Keratinocyte (primary cell): ENCODE measurements around the gene CDK14. TPM values are rescaled to one million over a fixed set of nuclear protein-coding genes. Genes with fewer than 3 reads are reported as not detected.

Source experiments
- DNase-seq: peaks from one replicate; pipeline ENCODE4 v3.0.0-alpha.2; 2011; ENCODE audit warnings: low read depth, missing footprints, low spot score
- FAIRE-seq: peaks from 2 replicates; lab custom pipeline; 2011; peaks lifted over from hg19 to GRCh38; lab: Jason Lieb, UNC
- H2AFZ ChIP-seq: 2 replicates; pipeline ENCODE4 v1.6.0; 2012; ENCODE audit warnings: low read length, control low read depth, inconsistent platforms; ENCODE audit not compliant: control insufficient read depth
- H3K27ac ChIP-seq: 2 replicates; pipeline ENCODE4 v1.5.1; 2011; ENCODE audit warnings: low read length; ENCODE audit not compliant: control insufficient read depth, insufficient read depth
- H3K27me3 ChIP-seq: 3 replicates; pipeline ENCODE4 v1.6.0; 2011; ENCODE audit warnings: low read length; ENCODE audit not compliant: control insufficient read depth, insufficient read depth; ENCODE audit errors: extremely low read depth
- H3K36me3 ChIP-seq, 2 experiments: 2 replicates in 1 of 2; 3 replicates in 1 of 2; pipeline ENCODE4 v1.5.1; 2011; ENCODE audit warnings: low read length in 2 of 2, mild to moderate bottlenecking in 1 of 2; ENCODE audit not compliant: control insufficient read depth in 2 of 2, insufficient read depth in 2 of 2; ENCODE audit errors: extremely low read depth in 1 of 2
- H3K4me1 ChIP-seq: 3 replicates; pipeline ENCODE4 v1.5.1; 2011; ENCODE audit warnings: low read length; ENCODE audit not compliant: control insufficient read depth, insufficient read depth; ENCODE audit errors: extremely low read depth
- H3K4me2 ChIP-seq: 3 replicates; pipeline ENCODE4 v1.6.0; 2011; ENCODE audit warnings: low read depth, low read length; ENCODE audit not compliant: control insufficient read depth, insufficient read depth; ENCODE audit errors: extremely low read depth
- H3K4me3 ChIP-seq, 3 experiments: fragments of 200-600 bp in 1 of 3; sonication (generic) in 1 of 3; 2 replicates in 2 of 3; 3 replicates in 1 of 3; pipeline ENCODE4 v1.5.1; 2011 to 2016; ENCODE audit warnings: low read length in 3 of 3, mild to moderate bottlenecking in 3 of 3, control low read depth in 2 of 3, inconsistent platforms in 1 of 3, low read depth in 1 of 3, mixed read lengths in 1 of 3, mixed run types in 1 of 3, moderate library complexity in 1 of 3; ENCODE audit not compliant: control insufficient read depth in 2 of 3, insufficient read depth in 2 of 3; ENCODE audit errors: extremely low read depth in 1 of 3
- H3K79me2 ChIP-seq: 2 replicates; pipeline ENCODE4 v1.6.0; 2012; ENCODE audit warnings: low read length; ENCODE audit not compliant: control insufficient read depth, insufficient read depth
- H3K9ac ChIP-seq: 3 replicates; pipeline ENCODE4 v1.6.0; 2011; ENCODE audit warnings: low read length; ENCODE audit not compliant: control insufficient read depth, insufficient read depth; ENCODE audit errors: extremely low read depth
- H3K9me1 ChIP-seq: 3 replicates; pipeline ENCODE4 v1.6.0; 2011; ENCODE audit warnings: low read length; ENCODE audit not compliant: control insufficient read depth, insufficient read depth; ENCODE audit errors: extremely low read depth
- H3K9me3 ChIP-seq: 2 replicates; pipeline ENCODE4 v1.5.1; 2012; ENCODE audit warnings: low read depth, low read length; ENCODE audit not compliant: control insufficient read depth
- H4K20me1 ChIP-seq: 3 replicates; pipeline ENCODE4 v1.6.0; 2011; ENCODE audit warnings: low read length; ENCODE audit not compliant: control insufficient read depth, insufficient read depth; ENCODE audit errors: extremely low read depth
- EZH2 ChIP-seq: IDR thresholded peaks from one replicate; pipeline ENCODE4 v1.6.1; 2012; ENCODE audit warnings: inconsistent platforms, mild to moderate bottlenecking, low read length, moderate library complexity
- dilution Hi-C: fragments of 300-500 bp; cut with MboI; formaldehyde crosslinking; loops from one replicate; pipeline ENCODE4 v1.7.0; 2020; ENCODE audit warnings: low sequenced_read_pairs; ENCODE audit not compliant: extremely low pct_ligation_motif_present
- polyA plus RNA-seq, 5 experiments: library from polyadenylated mRNA; depleted of rRNA in 3 of 5; stranded (reverse) in 3 of 5; stranded (forward) in 1 of 5; unstranded in 1 of 5; fragments of >200 nt; gene quantifications; 1 replicate in 1 of 5; 2 replicates in 3 of 5; 3 replicates in 1 of 5; pipeline versions ENCODE4 v1.2.1 to v1.2.3, GENCODE V29; 2011 to 2012; ENCODE audit warnings: missing spikeins in 2 of 5, low read depth in 1 of 5, low replicate concordance in 1 of 5
- TF ChIP-seq, protein P1 (sequence below), 3 experiments: IDR thresholded peaks in 1 of 3; conservative IDR thresholded peaks in 1 of 3; optimal IDR thresholded peaks in 1 of 3; 2 replicates in 2 of 3; 3 replicates in 1 of 3; pipeline versions ENCODE3 to v1.5.1; 2011; ENCODE audit warnings: low read length in 3 of 3, mild to moderate bottlenecking in 3 of 3, moderate library complexity in 2 of 3, control low read depth in 1 of 3, inconsistent platforms in 1 of 3; ENCODE audit not compliant: insufficient read depth in 2 of 3; ENCODE audit errors: extremely low read depth in 1 of 3

CDK14 gene
- polyA plus RNA-seq, 1 donor (not counting 4 experiments of a cell fraction or from before 2014, with no cell fraction given) = 4.0 TPM

DNA sequence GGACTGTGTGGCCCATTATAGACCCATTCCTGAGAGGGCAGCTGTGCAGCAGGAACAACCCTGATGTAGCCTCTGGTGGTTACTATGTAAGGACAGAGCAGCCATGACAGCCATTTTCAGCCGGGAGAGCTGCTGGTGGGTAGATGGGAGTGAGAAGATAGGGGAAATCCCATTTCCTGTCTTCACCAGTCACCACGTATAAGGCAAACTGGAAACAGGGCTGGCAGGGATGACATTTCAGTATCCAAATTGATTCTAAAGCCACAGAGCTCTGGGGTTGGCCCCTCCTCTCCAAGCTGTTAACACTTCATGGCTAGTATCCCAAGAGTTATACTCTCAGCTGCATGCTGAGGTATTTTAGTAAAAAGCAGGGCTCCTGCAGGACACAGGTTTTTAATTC, 652.9 kb downstream of the CDK14 start:
- Histone ChIP-seq H3K4me3 (no peak overlapping the region), H2AFZ (peak overlapping the region; percentile 35), H3K36me3 (no peaks in the 10 kb centered on the region), H3K4me1 (peaks cover 15% of the 10 kb centered on the region), H3K27me3 (no peaks in the 10 kb centered on the region), H3K27ac (no peak overlapping the region), H3K9me3 (no peaks in the 10 kb centered on the region), H3K9me1 (no peaks in the 10 kb centered on the region), H3K9ac (no peak overlapping the region), H3K4me2 (peak overlapping the region; percentile 49), H4K20me1 (no peaks in the 10 kb centered on the region), H3K79me2 (no peaks in the 10 kb centered on the region)
- DNase-seq = no peak
- FAIRE-seq = peak; percentile 13
- dilution Hi-C loops = no loop called here
- TF ChIP-seq, protein P1, sequence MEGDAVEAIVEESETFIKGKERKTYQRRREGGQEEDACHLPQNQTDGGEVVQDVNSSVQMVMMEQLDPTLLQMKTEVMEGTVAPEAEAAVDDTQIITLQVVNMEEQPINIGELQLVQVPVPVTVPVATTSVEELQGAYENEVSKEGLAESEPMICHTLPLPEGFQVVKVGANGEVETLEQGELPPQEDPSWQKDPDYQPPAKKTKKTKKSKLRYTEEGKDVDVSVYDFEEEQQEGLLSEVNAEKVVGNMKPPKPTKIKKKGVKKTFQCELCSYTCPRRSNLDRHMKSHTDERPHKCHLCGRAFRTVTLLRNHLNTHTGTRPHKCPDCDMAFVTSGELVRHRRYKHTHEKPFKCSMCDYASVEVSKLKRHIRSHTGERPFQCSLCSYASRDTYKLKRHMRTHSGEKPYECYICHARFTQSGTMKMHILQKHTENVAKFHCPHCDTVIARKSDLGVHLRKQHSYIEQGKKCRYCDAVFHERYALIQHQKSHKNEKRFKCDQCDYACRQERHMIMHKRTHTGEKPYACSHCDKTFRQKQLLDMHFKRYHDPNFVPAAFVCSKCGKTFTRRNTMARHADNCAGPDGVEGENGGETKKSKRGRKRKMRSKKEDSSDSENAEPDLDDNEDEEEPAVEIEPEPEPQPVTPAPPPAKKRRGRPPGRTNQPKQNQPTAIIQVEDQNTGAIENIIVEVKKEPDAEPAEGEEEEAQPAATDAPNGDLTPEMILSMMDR (optimal IDR thresholded peaks at IDR 0.05 in 1 of 3, IDR thresholded peaks at IDR 0.05 in 1 of 3, conservative IDR thresholded peaks at IDR 0.05 in 1 of 3; ENCODE audit: extremely low read depth in 1 of 3, insufficient read depth in 2 of 3, low read length in 3 of 3) = no peak
- TF ChIP-seq EZH2 = no peak

DNA sequence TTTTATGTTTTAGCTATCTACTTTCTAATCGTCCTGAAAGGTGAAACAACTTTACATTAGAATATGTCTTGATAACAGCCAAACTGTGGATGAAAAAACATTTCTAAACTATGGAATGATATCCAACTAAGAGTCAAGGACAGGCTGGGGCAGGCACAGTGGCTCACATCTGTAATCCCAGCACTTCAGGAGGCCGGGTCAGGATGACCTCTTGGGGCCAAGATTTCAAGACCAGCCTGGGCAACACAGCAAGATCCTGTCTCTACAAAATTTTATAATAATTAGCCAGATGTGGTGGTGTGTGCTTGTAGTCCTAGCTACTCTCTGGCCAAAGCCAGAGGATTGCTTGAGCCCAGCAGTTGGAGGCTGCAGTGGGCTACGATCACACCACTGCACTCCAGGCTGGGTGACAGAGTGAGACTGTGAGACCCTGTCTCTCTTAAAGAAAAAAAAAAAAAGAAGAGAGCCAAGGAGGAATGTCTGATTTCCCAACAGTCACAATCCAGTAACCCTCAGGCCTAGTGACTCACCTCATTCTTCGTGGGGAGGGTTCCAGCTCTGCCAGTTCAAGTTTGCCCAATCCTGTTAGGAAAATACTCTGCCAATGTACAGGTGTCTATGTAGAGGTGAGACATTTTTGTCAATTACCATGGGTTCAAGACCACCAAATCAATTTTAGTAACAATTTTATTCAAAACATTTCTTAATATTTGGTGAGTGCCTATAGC, 653.5 kb downstream of the CDK14 start:
- no peaks in the 10 kb centered on the region for H4K20me1 ChIP-seq
- peak; percentile 75 for FAIRE-seq
- dilution Hi-C loops = no loop called here
- no peak overlapping the region for H3K9ac ChIP-seq
- TF ChIP-seq, protein P1 (optimal IDR thresholded peaks at IDR 0.05 in 1 of 3, IDR thresholded peaks at IDR 0.05 in 1 of 3, conservative IDR thresholded peaks at IDR 0.05 in 1 of 3; ENCODE audit: extremely low read depth in 1 of 3, insufficient read depth in 2 of 3, low read length in 3 of 3) = no peak
- no peak for TF ChIP-seq EZH2
- peak overlapping the region in 1 of 3 experiments; percentile 7 for H3K4me3 ChIP-seq
- H3K27ac ChIP-seq = peak overlapping the region; percentile 34
- H3K4me2 ChIP-seq = peak overlapping the region; percentile 49
- H3K9me3 ChIP-seq = no peaks in the 10 kb centered on the region
- H3K36me3 ChIP-seq = no peaks in the 10 kb centered on the region
- no peak overlapping the region for H2AFZ ChIP-seq
- H3K4me1 ChIP-seq = peaks cover 15% of the 10 kb centered on the region
- H3K9me1 ChIP-seq = no peaks in the 10 kb centered on the region
- no peaks in the 10 kb centered on the region for H3K79me2 ChIP-seq
- no peaks in the 10 kb centered on the region for H3K27me3 ChIP-seq
- DNase-seq = no peak
